Posterior cingulate gyrus (tissue), 11 donors: ENCODE results near the gene EME2.

Experiments used
- DNase-seq, 10 donors: peaks; one replicate each; pipeline versions ENCODE4 v3.0.0 to v3.0.0-alpha.2; 2020 to 2021; ENCODE audit warnings: mixed read lengths in 3 of 10
- intact Hi-C: fragments of 100-400 bp; cut with DNase I; formaldehyde crosslinking; loops from one replicate; pipeline ENCODE4 v1.15.1; 2023

The EME2 gene

GRCh38 chr16:1776991-1777374, 4.4 kb downstream of the EME2 start:
- DNase-seq, result no peak

GRCh38 chr16:1777375-1778199, 5.0 kb downstream of the EME2 start:
- intact Hi-C loops, result no loop called here
- no peak for DNase-seq

More at GRCh38 chr16:1776991-1777374, 4.4 kb downstream of the EME2 start:
- intact Hi-C loops, result no loop called here

GRCh38 chr16:1778200-1779179, 5.9 kb downstream of the EME2 start:
- peak in 1 of 10 donors; percentile 83 for DNase-seq
- intact Hi-C loops, result no loop called here

- intact Hi-C loops, result no loop called here
- no peak for DNase-seq
Measured at GRCh38 chr16:1779234-1779701, 6.7 kb downstream of the EME2 start.

GRCh38 chr16:1779741-1780676, 7.4 kb downstream of the EME2 start:
- intact Hi-C loops, result no loop called here
- DNase-seq, result peak in 1 of 10 donors; percentile 84

- intact Hi-C loops, result no loop called here
- DNase-seq, result no peak
Measured at GRCh38 chr16:1780677-1781072, 8.1 kb downstream of the EME2 start.

GRCh38 chr16:1781254-1781653, 8.6 kb downstream of the EME2 start:
- intact Hi-C loops, result no loop called here
- DNase-seq, result no peak

- DNase-seq, result peak in 1 of 10 donors; percentile 88
- intact Hi-C loops, result no loop called here
Measured at GRCh38 chr16:1781758-1782407, 9.3 kb downstream of the EME2 start.

- intact Hi-C loops, result no loop called here
- peak; percentile 100 for DNase-seq
Measured at GRCh38 chr16:1782408-1783264, 10.0 kb downstream of the EME2 start, which contains the start of the genes NUBP2 and SPSB3. Gene NUBP2 (plus strand): TSS chr16:1782960. CDS start chr16:1783021, 61 bp downstream. Gene SPSB3 (minus strand): TSS chr16:1782571. CDS start chr16:1781483, 1,088 bp downstream.

- DNase-seq, result peak in 1 of 10 donors; percentile 49
- intact Hi-C loops, result no loop called here
Measured at GRCh38 chr16:1784977-1785845, 12.6 kb downstream of the EME2 start.

GRCh38 chr16:1785846-1786170, 13.2 kb downstream of the EME2 start:
- intact Hi-C loops, result no loop called here
- DNase-seq, result peak in 1 of 10 donors; percentile 54

- DNase-seq, result peak in 1 of 10 donors; percentile 80
- intact Hi-C loops, result no loop called here
Measured at GRCh38 chr16:1786242-1787055, 13.8 kb downstream of the EME2 start.

- peak in 1 of 10 donors; percentile 80 for DNase-seq
- intact Hi-C loops, result no loop called here
Measured at GRCh38 chr16:1787056-1787321, 14.4 kb downstream of the EME2 start.

GRCh38 chr16:1787322-1788094, 14.9 kb downstream of the EME2 start:
- intact Hi-C loops, result no loop called here
- peak in 2 of 10 donors; percentile 79 to 82 for DNase-seq

GRCh38 chr16:1788095-1788707, 15.6 kb downstream of the EME2 start:
- DNase-seq, result peak in 2 of 10 donors; percentile 6 to 75
- intact Hi-C loops, result no loop called here

- DNase-seq, result peak in 4 of 10 donors; percentile 8 to 81 (median 64)
- intact Hi-C loops, result no loop called here
Measured at GRCh38 chr16:1788708-1789100, 16.1 kb downstream of the EME2 start.
